ENCODE measurements around the gene TOP2B.

- TF ChIP-seq CTCF (IDR thresholded peaks at IDR 0.05) (no peak), REST (IDR thresholded peaks at IDR 0.05; ENCODE audit: insufficient read depth in 1 of 2, low read depth in 2 of 2, low read length in 1 of 2) (no peak), POLR2AphosphoS5 (IDR thresholded peaks at IDR 0.05; ENCODE audit: low read depth, low read length) (no peak)
Measured at GRCh38 chr3:25673738-25674298, 9.1 kb upstream of the TOP2B start.

Measured in Panc1 (cell line).